ENCODE measurements around the gene RNASEH2B.
A peak's percentile ranks its signal among the peaks of the same experiment; 100 is the strongest.

- TF ChIP-seq CTCF (IDR thresholded peaks at IDR 0.05; ENCODE audit: poor library complexity, severe bottlenecking), result peak; percentile 12
- TF ChIP-seq REST (IDR thresholded peaks at IDR 0.05; ENCODE audit: borderline replicate concordance), result no peak
These were observed 60.1 kb downstream of the RNASEH2B start for GRCh38 chr13:50969691-50970090.

Measured in neural cell (in vitro differentiated cells).